Progenitor cell of endocrine pancreas (in vitro differentiated cells): ENCODE measurements around the gene RNF208. TPM values are rescaled to one million over a fixed set of nuclear protein-coding genes. Genes with fewer than 3 reads are reported as not detected.
"Not testable (repeated sequence)": the region's sequence is repeated elsewhere in the genome, so short reads cannot be mapped to it uniquely, and the experiment has no call there.

Experiments
- DNase-seq: peaks from one replicate; pipeline ENCODE4 v3.0.0; 2021; ENCODE audit warnings: low spot score; ENCODE audit not compliant: unreplicated experiment
- H3K27ac Mint-ChIP-seq: 2 replicates; pipeline ENCODE4 v1.8.0; 2021; ENCODE audit warnings: mild to moderate bottlenecking, moderate library complexity, mixed read lengths
- H3K27me3 Mint-ChIP-seq: 2 replicates; pipeline ENCODE4 v1.8.0; 2021; ENCODE audit warnings: mixed read lengths
- H3K36me3 Mint-ChIP-seq: 2 replicates; pipeline ENCODE4 v1.8.0; 2022; ENCODE audit warnings: mixed read lengths; ENCODE audit not compliant: insufficient read depth
- H3K4me1 Mint-ChIP-seq: 2 replicates; pipeline ENCODE4 v1.8.0; 2021; ENCODE audit warnings: low read depth, mixed read lengths
- H3K4me3 Mint-ChIP-seq: 2 replicates; pipeline ENCODE4 v1.8.0; 2021; ENCODE audit warnings: low read depth, mild to moderate bottlenecking, moderate library complexity, mixed read lengths
- H3K9me3 Mint-ChIP-seq: 2 replicates; pipeline ENCODE4 v1.8.0; 2021; ENCODE audit warnings: low read depth, mixed read lengths
- total RNA-seq: library from RNA; stranded (reverse); gene quantifications from 2 replicates; pipeline ENCODE4 v1.2.1, GENCODE V29; 2021
- TF ChIP-seq, protein P1 (sequence below): fragments of 200-600 bp; sonication (generic); IDR thresholded peaks from one replicate; pipeline ENCODE4 v1.5.0; 2021; ENCODE audit warnings: antibody characterized with exemption, mild to moderate bottlenecking; ENCODE audit not compliant: unreplicated experiment

RNF208 gene
- total RNA-seq, 1 donor from 2014 or later: 25.7 TPM

DNA sequence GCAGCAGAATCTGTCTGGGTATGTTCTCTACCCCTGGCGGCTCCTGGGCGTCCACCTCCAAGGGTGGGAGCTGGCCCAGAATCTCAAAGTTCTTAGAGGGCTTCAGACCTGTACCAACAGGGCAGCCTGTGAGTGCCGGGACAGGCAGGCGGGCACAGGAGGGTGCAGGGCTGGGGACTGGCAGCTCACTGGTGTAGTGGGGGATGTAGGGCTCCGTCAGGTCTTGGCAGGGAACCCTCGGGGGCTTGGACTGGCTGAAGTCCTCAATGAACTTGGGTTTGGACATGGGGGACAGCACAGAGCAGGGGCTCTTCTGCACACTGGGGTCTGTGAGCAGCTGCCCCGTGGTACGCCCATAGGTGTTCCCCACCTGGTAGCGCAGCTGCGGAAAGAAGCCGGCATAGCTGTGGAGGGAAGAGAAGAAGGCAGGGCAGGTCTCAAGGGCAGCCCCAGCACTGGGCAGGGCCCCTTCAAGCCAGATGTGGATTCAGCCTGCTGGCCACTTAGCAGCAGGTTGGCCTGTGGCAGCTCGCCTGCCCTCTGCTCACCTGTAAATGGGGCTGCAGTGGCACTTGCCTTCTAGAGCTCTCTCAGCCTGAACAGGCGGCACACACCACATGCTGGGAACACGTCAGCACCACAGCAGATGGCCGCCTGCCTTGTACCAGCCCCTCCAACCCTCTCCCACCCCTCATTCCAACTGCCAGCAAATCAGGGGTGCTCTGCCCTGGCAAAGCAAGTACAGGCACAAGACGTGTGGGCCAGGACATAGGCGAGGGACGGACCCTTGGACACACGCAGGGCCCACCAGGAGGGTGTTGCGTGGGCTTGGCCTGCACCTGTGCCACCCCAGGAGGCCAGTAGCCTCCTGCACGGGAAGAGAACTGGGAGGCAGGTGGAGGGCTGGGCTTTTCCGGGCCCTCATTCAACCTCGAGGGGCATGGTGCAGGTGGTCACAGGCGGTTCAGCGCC, 23.7 kb upstream of the RNF208 start:
- no peak overlapping the region for H3K4me3 Mint-ChIP-seq

GRCh38 chr9:137244486-137245449, 22.7 kb upstream of the RNF208 start:
- Mint-ChIP-seq H3K27me3 (peaks cover 5% of the 10 kb centered on the region), H3K4me3 (no peak overlapping the region), H3K27ac (no peak overlapping the region), H3K9me3 (no peaks in the 10 kb centered on the region), H3K4me1 (peaks cover 13% of the 10 kb centered on the region), H3K36me3 (peaks cover 10% of the 10 kb centered on the region)
- no peak for DNase-seq
- TF ChIP-seq, protein P1, sequence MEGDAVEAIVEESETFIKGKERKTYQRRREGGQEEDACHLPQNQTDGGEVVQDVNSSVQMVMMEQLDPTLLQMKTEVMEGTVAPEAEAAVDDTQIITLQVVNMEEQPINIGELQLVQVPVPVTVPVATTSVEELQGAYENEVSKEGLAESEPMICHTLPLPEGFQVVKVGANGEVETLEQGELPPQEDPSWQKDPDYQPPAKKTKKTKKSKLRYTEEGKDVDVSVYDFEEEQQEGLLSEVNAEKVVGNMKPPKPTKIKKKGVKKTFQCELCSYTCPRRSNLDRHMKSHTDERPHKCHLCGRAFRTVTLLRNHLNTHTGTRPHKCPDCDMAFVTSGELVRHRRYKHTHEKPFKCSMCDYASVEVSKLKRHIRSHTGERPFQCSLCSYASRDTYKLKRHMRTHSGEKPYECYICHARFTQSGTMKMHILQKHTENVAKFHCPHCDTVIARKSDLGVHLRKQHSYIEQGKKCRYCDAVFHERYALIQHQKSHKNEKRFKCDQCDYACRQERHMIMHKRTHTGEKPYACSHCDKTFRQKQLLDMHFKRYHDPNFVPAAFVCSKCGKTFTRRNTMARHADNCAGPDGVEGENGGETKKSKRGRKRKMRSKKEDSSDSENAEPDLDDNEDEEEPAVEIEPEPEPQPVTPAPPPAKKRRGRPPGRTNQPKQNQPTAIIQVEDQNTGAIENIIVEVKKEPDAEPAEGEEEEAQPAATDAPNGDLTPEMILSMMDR: no peak

More for the DNA sequence above, 23.7 kb upstream of the RNF208 start:
- no peaks in the 10 kb centered on the region for H3K9me3 Mint-ChIP-seq
- H3K27me3 Mint-ChIP-seq: peaks cover 5% of the 10 kb centered on the region
- H3K4me1 Mint-ChIP-seq: peaks cover 12% of the 10 kb centered on the region
- no peak for DNase-seq
- H3K36me3 Mint-ChIP-seq: peaks cover 10% of the 10 kb centered on the region
- H3K27ac Mint-ChIP-seq: no peak overlapping the region
- TF ChIP-seq, protein P1: no peak

GRCh38 chr9:137243626-137244485, 21.8 kb upstream of the RNF208 start:
- Mint-ChIP-seq H3K27ac (no peak overlapping the region), H3K9me3 (no peaks in the 10 kb centered on the region), H3K36me3 (peaks cover 10% of the 10 kb centered on the region), H3K4me1 (peaks cover 19% of the 10 kb centered on the region), H3K4me3 (peak overlapping the region; percentile 31), H3K27me3 (peaks cover 5% of the 10 kb centered on the region)
- TF ChIP-seq, protein P1: no peak
- no peak for DNase-seq

DNA sequence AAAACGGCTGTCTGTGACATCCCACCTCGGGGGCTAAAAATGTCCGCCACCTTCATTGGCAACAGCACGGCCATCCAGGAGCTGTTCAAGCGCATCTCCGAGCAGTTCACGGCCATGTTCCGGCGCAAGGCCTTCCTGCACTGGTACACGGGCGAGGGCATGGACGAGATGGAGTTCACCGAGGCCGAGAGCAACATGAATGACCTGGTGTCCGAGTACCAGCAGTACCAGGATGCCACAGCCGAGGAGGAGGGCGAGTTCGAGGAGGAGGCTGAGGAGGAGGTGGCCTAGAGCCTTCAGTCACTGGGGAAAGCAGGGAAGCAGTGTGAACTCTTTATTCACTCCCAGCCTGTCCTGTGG, 21.2 kb upstream of the RNF208 start:
- peaks cover 19% of the 10 kb centered on the region for H3K4me1 Mint-ChIP-seq
- H3K27me3 Mint-ChIP-seq, DNase-seq, H3K9me3 Mint-ChIP-seq, H3K27ac Mint-ChIP-seq, H3K36me3 Mint-ChIP-seq: not testable (repeated sequence)
- H3K4me3 Mint-ChIP-seq: peak overlapping the region; percentile 85
